HUES6 (cell line): ENCODE data around the gene GCSH.

Experiments
- H3K27ac ChIP-seq: 2 replicates; pipeline ENCODE4 v1.7.0; 2013; ENCODE audit warnings: low read depth, mild to moderate bottlenecking, low read length, inconsistent platforms
- H3K27me3 ChIP-seq: 2 replicates; pipeline ENCODE4 v1.6.1; 2013; ENCODE audit warnings: low read length; ENCODE audit not compliant: control insufficient read depth, insufficient read depth
- H3K36me3 ChIP-seq: 2 replicates; pipeline ENCODE4 v1.6.1; 2013; ENCODE audit warnings: low read length; ENCODE audit not compliant: control insufficient read depth, insufficient read depth
- H3K4me1 ChIP-seq: 2 replicates; pipeline ENCODE4 v1.6.1; 2013; ENCODE audit warnings: low read length; ENCODE audit not compliant: control insufficient read depth, insufficient read depth
- H3K4me3 ChIP-seq: 2 replicates; pipeline ENCODE4 v1.5.1; 2013; ENCODE audit warnings: low read depth, low read length
- H3K9ac ChIP-seq: one replicate; pipeline ENCODE4 v1.6.1; 2013; ENCODE audit warnings: mild to moderate bottlenecking, low read length
- H3K9me3 ChIP-seq: 2 replicates; pipeline ENCODE4 v1.6.1; 2013; ENCODE audit warnings: low read depth, low read length; ENCODE audit not compliant: control insufficient read depth, insufficient read depth

The GCSH gene

DNA sequence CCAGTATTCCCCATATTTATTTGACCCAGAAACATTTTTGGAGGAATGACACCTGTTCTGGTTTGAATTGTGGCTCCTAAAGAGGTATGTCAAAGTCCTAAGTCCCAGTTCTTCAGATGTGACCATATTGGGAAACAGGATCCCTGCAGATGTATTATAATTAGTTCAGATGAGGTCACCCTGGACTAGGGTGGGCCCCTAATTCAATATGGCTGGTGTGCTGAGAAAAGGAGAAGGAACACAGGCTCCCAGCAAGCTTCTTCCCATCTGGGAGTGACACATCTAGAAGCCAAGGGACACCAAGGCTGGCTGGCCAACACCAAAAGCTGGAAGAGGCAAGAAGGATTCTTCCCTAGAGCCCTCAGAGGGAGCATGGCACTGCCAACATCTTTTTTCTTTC, 3.8 kb upstream of the GCSH start:
- H3K27me3 ChIP-seq: no peaks in the 10 kb centered on the region
- H3K36me3 ChIP-seq: no peaks in the 10 kb centered on the region
- no peak overlapping the region for H3K9ac ChIP-seq
- no peak overlapping the region for H3K27ac ChIP-seq
- no peaks in the 10 kb centered on the region for H3K4me1 ChIP-seq
- no peaks in the 10 kb centered on the region for H3K9me3 ChIP-seq
- no peak overlapping the region for H3K4me3 ChIP-seq

DNA sequence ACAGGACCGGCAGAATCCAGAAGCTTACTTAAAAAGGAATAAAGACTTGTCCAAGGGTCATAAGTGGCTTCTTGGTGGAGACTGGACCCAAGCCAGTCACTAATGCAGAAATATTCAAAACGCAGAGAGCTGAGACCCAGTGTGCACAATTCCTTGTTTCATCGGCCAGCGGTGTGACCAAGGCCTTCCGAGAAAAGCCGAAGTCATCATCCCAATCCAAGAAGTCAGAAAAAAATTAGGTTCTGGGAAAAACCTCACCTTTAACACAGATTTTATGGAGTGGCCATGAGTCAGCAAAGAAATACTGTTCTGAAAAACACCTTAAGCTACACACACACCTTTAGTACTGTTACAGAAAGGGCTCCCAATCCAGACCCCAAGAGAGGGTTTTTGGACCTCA, 1.0 kb upstream of the GCSH start:
- H3K36me3 ChIP-seq: no peaks in the 10 kb centered on the region
- no peaks in the 10 kb centered on the region for H3K27me3 ChIP-seq
- H3K27ac ChIP-seq: no peak overlapping the region
- H3K4me1 ChIP-seq: no peaks in the 10 kb centered on the region
- H3K9ac ChIP-seq: no peak overlapping the region
- H3K9me3 ChIP-seq: no peaks in the 10 kb centered on the region
- no peak overlapping the region for H3K4me3 ChIP-seq

GRCh38 chr16:81096715-81097208, 567 bp upstream of the GCSH start:
- Histone ChIP-seq H3K4me3 (no peak overlapping the region; the same call in 1 of the 2 replicates), H3K27ac (no peak overlapping the region)

DNA sequence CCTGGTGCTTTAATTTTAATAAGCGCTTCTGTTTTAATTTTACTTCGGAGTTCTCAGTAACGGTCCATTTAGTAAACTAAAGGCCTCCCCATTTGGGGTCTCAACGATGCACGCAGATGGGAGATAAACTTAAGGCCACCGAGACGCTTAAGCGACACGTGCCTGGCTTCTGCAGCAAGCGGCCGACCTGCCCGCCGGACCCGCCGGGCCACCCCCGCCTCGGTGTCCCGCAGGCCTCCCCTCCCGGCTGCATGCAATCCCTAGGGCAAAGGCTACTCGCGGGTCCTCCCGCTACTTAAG, 592 bp downstream of the GCSH start:
- Histone ChIP-seq H3K27ac (peak overlapping the region; percentile 73; the same call in 1 of the 2 replicates), H3K36me3 (no peaks in the 10 kb centered on the region; the same call in 1 of the 2 replicates), H3K4me1 (no peaks in the 10 kb centered on the region), H3K4me3 (peak overlapping the region; percentile 94), H3K9ac (peak overlapping the region; percentile 83), H3K9me3 (no peaks in the 10 kb centered on the region), H3K27me3 (no peaks in the 10 kb centered on the region)

More at GRCh38 chr16:81096715-81097208, 567 bp upstream of the GCSH start:
- no peaks in the 10 kb centered on the region; the same call in 1 of the 2 replicates for H3K36me3 ChIP-seq
- H3K4me1 ChIP-seq: no peaks in the 10 kb centered on the region
- H3K27me3 ChIP-seq: no peaks in the 10 kb centered on the region
- no peak overlapping the region for H3K9ac ChIP-seq
- no peaks in the 10 kb centered on the region for H3K9me3 ChIP-seq

DNA sequence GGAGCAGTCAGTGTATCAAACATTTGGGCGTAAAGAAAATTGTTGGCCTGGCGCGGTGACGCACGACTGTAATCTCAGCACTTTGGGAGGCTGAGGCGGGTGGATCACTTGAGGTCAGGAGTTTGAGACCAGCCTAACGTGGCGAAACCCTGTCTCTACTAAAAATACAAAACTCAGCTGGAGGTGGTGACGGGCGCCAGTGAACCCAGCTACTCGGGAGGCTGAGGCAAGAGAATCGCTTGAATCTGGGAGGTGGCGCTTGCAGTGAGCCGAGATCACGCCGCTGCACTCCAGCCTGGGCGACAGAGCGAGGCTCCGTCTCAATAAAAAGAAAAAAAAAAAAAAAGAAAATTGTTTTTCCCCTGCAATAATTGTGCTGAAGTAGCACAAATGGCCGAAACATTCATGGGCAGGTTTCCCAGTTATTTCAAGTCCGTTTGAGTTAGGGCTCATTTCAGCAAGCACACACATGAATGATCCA, 1.4 kb downstream of the GCSH start:
- H3K9me3 ChIP-seq: no peaks in the 10 kb centered on the region
- H3K27me3 ChIP-seq: no peaks in the 10 kb centered on the region
- no peak overlapping the region for H3K9ac ChIP-seq
- H3K4me3 ChIP-seq: peak overlapping the region; percentile 94
- H3K4me1 ChIP-seq: no peaks in the 10 kb centered on the region
- no peak overlapping the region for H3K27ac ChIP-seq
- peaks cover 4% of the 10 kb centered on the region for H3K36me3 ChIP-seq

- no peaks in the 10 kb centered on the region for H3K9me3 ChIP-seq
- H3K4me3 ChIP-seq: no peak overlapping the region
- H3K27ac ChIP-seq: no peak overlapping the region
- H3K9ac ChIP-seq: no peak overlapping the region
- H3K36me3 ChIP-seq: peaks cover 39% of the 10 kb centered on the region
- H3K27me3 ChIP-seq: no peaks in the 10 kb centered on the region
- no peaks in the 10 kb centered on the region for H3K4me1 ChIP-seq
These were observed 7.4 kb downstream of the GCSH start for GRCh38 chr16:81088836-81089235.

GRCh38 chr16:81081014-81081413, 15.2 kb downstream of the GCSH start:
- Histone ChIP-seq H3K27ac (no peak overlapping the region), H3K27me3 (no peaks in the 10 kb centered on the region), H3K9me3 (no peaks in the 10 kb centered on the region), H3K36me3 (peaks cover 20% of the 10 kb centered on the region), H3K9ac (no peak overlapping the region), H3K4me1 (0 out of 2 replicates have a peak, but pooled peaks cover 4% of the 10 kb centered on the region), H3K4me3 (no peak overlapping the region)

GRCh38 chr16:81080233-81080632, 16.0 kb downstream of the GCSH start:
- H3K4me3 ChIP-seq: no peak overlapping the region
- no peak overlapping the region for H3K9ac ChIP-seq
- H3K9me3 ChIP-seq: no peaks in the 10 kb centered on the region
- H3K27me3 ChIP-seq: no peaks in the 10 kb centered on the region
- H3K36me3 ChIP-seq: peaks cover 17% of the 10 kb centered on the region
- 0 out of 2 replicates have a peak, but pooled peaks cover 4% of the 10 kb centered on the region for H3K4me1 ChIP-seq
- no peak overlapping the region for H3K27ac ChIP-seq

DNA sequence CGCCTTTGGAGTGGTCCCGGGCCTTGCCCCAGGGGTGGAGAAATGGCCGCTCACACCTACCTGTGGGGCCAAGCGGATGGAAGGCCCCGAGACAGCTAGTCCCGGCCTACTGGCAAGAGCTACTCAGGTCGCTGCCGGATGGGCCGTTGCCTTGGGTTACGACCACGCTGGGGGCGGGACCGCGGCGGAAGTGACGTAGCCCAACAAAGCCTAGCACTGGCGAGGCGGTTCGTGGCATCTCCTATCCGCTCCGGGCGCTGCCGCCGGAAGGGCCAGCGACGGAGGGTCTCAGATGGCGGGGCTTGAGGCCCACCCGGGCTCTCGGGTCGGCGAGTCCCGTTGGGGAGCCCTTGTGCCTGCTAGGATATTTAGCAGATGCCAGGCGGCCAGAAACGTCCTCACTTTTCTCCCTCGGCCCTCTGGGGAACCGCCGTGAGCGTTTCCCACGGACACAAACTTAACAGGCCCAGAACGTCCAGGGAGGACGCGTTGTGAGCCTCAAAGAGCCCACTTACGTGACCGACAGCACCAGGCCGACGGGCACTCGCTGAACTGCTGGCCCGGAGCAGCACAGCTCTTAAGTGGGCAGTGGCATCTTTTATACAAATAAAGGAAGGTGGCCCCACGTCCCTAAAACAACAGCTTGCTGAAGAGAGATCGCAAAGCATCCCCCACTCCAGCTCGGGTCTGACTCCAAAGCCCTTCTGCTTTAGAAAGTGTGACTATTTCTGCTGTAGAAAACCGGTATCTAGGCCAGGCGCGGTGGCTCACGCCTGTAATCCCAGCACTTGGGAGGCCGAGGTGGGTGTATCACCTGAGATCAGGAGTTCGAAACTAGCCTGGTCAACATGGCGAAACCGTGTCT, 18.9 kb downstream of the GCSH start, which contains the start of gene C16orf46:
TSS of gene C16orf46 (minus strand) at position 163 of the 865 bp plus-strand sequence. CDS start 13,283 bp downstream, outside the sequence.
- Histone ChIP-seq H3K9ac (peak within 1 kb of the TSS; percentile 91), H3K27me3 (no peaks in the 10 kb centered on the region), H3K4me3 (peak within 1 kb of the TSS; percentile 72), H3K36me3 (peaks cover 5% of the 10 kb centered on the region; the same call in 1 of the 2 replicates), H3K4me1 (peaks cover 13% of the 10 kb centered on the region; the same call in 1 of the 2 replicates), H3K27ac (peak within 1 kb of the TSS; percentile 86), H3K9me3 (no peaks in the 10 kb centered on the region)

- Histone ChIP-seq H3K27ac (no peak overlapping the region), H3K9me3 (no peaks in the 10 kb centered on the region), H3K27me3 (no peaks in the 10 kb centered on the region), H3K4me1 (peaks cover 13% of the 10 kb centered on the region; the same call in 1 of the 2 replicates), H3K4me3 (peak overlapping the region; percentile 72), H3K36me3 (peaks cover under 1% of the 10 kb centered on the region; the same call in 1 of the 2 replicates), H3K9ac (peak overlapping the region; percentile 91)
These were observed 19.6 kb downstream of the GCSH start for GRCh38 chr16:81076566-81077075.
